Amniotic epithelial cell (primary cell): Measurements from ENCODE around the gene LRRC43.

Source experiments
- DNase-seq: peaks from one replicate; pipeline ENCODE4 v3.0.0-alpha.2; 2010; ENCODE audit warnings: low read depth

The LRRC43 gene

DNA sequence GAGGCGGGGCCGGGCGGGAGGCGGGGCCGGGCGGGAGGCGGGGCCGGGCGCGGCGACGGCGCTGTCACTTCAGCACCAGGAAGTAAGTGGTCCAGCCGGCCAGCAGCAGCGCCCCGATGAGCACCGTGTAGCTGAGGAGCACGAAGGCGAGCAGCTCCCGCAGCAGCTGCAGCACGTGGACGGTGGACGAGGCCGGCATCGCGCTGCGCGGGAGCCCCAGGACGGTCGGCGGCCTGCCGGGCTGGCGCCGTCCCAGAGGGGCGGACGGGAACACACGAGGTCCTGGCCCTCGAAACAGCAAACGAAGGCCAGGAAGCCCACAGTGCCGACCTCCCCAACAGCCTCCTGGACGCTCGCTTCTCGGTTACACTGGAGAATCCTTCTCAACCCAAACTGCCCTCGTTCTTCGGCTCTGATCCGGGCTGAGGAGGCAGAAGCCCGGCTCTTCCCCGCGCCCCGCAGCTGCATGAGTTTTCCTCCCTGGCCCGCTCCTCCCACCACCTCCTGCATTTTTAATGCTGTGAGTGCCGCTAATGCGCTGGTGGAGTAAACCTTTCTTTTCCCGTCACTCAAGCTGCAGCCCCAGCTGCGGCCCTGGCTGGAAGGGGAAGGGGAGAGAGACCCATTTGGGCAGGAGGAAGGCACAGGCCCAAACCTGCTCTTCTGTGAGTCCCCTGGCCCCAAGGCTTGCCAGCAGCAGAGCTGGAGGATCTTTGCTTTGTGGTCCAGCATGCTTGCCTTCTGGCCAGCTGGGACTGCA, 43.6 kb downstream of the LRRC43 start:
- no peak for DNase-seq

DNA sequence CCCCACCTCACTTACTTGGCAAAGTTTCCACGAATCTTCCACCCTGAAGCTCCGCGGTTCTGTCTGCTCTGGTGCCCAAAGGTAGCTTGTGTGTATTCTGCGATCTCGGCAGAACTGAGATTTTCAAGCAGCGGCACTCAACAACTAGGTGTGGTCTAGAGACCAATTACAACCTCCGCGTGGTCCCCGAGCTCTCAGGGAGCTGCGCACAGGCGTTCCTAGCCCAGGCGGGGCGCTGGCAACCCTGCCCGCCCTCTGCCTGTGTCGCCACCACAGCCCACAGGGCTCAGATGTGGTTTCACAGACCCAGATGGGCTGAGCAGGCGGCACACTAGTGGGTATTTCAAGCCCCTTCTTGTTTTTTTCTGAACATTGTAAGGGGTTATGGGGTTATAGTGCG, 44.4 kb downstream of the LRRC43 start:
- no peak for DNase-seq

DNA sequence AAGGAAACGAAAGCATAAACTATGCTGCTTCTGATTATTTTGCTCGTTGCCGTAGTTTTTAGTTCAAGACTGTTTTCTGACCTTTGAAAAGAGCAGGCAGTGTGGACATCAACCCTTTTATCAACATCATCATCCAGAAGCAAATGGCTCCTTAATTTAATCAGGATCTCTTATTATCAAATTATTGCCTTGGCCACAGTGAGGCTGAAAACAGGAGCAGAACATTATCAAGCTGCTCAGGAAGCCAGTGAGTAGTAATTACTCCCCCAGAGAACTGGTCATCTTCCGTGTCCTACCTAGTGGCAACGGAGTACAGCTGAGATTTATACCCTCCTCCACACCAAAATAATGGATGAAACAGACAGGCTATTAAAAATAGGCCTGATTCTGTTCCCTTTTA, 45.2 kb downstream of the LRRC43 start:
- no peak for DNase-seq

DNA sequence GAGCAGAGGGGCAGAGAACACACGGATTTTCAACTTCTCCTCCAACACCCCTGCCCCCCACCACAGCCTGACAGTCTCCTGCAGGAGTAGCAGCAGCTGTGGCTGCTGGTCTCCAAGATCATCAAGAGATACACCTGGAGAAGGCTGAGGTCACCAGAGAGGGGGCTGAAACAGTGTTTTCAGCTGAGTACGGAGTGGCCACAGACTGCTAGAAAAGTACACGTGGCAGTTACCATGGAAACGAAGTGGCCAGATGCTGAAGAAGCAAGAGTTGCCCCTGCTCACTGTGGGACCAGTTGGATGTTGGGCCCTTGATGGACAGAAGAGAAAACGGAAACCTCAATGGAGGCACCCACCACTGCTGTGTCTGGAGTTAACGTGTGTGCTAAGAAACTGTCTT, 47.9 kb downstream of the LRRC43 start:
- no peak for DNase-seq

DNA sequence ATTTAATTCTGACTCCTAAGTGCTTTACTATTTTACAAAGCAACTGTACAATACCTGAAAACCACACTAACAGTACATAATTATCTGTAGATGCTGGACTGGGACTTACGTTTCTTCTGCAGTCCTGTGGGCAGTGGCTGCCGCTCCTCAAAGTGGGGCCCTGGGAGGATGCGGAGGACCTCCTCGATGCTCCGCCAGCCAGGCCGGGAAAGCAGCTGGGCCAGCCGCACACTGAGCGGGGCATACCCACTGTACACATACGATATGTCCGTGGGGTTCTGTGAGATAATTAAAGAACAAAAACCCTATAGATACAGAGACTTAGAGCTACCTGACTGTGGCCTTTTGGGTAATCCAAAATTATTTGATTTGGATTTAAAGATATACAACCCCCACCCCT, 49.8 kb downstream of the LRRC43 start:
- no peak for DNase-seq

DNA sequence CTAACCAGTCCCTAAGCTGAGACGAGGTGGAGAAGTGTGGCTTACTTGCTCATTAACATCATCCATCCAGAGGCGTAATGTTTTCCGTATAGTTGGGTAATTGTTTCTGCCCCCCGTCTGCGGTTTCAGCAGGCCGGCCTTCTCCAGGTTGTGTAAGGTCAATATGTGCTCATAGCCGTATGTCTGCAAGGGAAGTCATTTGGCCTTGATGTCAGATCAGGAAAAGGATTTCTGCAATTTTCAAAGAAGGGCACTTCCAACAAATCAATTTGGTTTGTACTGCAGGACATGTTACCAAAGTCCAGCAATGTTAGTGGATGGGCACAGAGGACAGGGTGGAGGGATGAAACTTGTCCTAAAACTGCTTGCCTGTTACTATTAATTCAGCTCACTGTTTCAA, 52.8 kb downstream of the LRRC43 start:
- no peak for DNase-seq

DNA sequence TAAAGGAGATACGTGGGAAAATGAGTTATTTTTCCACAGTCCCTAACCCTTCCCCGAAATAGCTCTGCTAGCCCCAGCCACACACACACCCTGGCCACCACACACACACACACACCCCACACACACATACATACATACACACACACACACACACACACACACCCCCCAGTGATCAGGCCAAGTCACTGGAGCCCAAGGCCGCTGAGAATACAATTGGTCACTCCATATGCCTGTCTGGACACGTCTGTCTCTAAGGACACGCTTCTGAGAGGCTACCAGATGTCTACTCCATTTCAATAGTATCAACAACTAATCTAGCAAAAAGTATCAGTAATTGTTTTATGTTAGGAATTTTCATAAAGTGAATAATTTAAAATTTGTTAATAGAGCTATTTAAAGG, 55.9 kb downstream of the LRRC43 start:
- no peak for DNase-seq

DNA sequence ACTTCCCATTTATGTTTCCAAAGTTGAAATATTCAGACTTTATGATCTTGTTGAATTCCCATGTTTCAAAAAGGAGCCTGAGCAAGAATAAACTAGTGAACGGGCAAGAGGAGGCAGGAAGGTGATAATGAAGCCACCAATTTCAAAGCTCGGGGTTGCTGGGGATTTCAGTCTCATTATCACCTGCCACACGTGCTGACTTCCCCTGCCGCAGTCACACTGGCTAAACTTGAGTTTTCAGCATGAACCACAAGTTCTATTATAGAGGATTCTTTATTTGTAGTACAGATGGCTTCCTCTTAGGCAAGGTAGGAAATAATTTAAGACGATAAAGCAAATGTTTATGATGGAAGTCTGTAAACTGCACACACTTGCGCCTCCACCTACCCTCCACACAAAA, 61.0 kb downstream of the LRRC43 start:
- no peak for DNase-seq

DNA sequence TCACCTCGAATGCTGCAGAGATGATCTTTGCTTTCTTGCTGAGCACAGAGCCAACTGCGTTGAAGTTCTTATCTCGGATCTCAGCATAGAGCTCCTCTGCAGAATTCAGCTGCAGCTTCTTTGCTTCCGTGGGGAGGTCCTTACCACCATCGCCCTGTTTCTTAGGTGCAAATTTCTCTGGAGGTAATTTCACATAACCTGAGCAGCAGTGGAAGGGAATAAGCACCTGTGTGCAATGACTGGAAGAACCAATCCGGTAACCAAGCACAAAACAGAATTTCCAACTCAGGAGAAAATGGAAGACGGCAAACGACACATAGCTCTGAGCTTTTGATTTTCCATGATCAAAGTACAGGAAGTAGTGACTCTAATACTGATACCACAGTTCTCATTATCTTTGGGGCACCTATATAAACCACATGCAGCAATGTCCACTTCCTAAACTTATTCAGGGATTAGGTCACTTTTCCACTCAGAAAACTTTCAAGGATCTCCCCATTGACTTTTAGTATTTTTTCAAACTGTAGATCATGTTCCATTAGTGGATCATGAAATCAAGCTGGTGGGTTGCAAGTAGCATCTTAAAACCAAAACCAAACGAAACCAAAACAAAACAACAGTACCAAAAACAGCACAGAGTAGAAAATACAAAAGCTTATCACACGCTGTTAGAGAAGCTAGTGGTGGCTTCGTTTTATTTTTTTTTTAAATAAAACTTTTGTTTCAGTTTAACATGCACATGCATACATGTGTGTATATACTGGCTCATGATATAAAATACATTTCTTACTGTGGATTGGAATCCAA, 61.8 kb downstream of the LRRC43 start:
- no peak for DNase-seq

DNA sequence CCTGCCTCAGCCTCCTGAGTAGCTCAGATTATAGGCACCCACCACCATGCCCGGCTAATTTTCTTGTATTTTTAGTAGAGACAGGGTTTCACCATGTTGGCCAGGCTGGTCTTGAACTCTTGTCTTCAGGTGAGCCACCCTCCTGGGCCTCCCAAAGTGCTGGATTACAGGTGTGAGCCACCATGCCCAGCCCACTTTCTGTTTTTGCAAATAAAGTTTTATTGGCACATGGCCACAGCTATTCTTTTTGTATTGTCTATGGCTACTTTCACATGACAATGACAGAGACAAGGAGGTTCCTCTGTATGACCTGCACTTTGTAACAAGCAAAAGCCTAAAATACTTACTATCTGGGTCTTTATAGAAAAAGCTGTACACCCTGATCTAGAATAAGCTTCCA, 62.6 kb downstream of the LRRC43 start:
- no peak for DNase-seq

DNA sequence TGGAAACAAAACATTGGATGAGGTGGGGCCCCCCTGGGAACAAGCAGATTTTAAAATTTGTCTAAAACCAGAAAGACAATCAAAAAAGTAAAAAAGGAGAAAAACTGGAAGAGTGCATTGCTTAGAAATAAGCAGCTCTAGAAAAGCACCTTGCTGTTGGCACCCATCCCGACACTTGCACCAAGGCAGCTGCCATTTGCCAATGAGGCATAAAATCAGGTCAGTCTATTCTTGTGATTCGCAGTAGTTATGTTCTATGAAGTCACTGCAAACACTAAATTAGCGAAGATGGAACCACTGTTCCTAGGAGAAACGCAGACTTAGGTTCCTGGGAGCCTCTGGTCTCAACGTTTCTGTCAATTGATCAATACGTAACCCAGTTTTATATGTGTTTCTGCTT, 67.1 kb downstream of the LRRC43 start:
- DNase-seq = no peak

DNA sequence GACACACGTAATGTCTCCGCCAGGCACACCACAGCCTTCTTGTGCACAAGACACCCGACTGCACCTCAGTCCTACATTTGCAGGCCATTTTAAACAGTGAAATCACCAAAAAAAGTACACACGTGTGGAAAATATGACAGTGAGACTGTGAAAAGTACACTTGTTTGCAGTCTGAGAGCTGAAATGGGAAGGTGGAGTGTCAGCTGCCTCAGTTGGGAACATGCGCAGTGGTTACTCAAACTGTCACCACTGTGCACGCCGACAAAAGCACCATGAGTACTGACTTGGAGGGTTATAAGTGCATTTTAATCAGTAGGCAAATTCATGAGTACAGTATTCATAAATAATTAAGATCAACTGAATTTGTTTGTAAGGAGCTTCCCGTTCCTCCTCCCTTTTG, 67.6 kb downstream of the LRRC43 start:
- DNase-seq = no peak
